OCI-LY7 (cell line): ENCODE measurements around the gene ATP9A.

Experiments used
- EZH2phosphoT487 ChIP-seq: fragments of 200-600 bp; sonication (generic); IDR thresholded peaks from 2 replicates; pipeline ENCODE4 v1.6.1; 2018; ENCODE audit warnings: low read depth, borderline replicate concordance, mild to moderate bottlenecking, mixed run types, antibody characterized with exemption, low read length, moderate library complexity, mixed read lengths
- TF ChIP-seq, protein P1 (sequence below): fragments of 200-600 bp; sonication (generic); conservative IDR thresholded peaks from 2 replicates; pipeline ENCODE4 v1.5.1; 2014; ENCODE audit warnings: mild to moderate bottlenecking, antibody characterized with exemption, low read length, moderate library complexity, mixed read lengths

- TF ChIP-seq, protein P1, sequence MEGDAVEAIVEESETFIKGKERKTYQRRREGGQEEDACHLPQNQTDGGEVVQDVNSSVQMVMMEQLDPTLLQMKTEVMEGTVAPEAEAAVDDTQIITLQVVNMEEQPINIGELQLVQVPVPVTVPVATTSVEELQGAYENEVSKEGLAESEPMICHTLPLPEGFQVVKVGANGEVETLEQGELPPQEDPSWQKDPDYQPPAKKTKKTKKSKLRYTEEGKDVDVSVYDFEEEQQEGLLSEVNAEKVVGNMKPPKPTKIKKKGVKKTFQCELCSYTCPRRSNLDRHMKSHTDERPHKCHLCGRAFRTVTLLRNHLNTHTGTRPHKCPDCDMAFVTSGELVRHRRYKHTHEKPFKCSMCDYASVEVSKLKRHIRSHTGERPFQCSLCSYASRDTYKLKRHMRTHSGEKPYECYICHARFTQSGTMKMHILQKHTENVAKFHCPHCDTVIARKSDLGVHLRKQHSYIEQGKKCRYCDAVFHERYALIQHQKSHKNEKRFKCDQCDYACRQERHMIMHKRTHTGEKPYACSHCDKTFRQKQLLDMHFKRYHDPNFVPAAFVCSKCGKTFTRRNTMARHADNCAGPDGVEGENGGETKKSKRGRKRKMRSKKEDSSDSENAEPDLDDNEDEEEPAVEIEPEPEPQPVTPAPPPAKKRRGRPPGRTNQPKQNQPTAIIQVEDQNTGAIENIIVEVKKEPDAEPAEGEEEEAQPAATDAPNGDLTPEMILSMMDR: peak; percentile 92
- no peak for TF ChIP-seq EZH2phosphoT487
These were observed 128.9 kb downstream of the ATP9A start for GRCh38 chr20:51639206-51639832.
